SK-N-SH treated with all-trans-retinoic acid at 6 μM for 48 hours (cell line): ENCODE results near the gene JMJD1C.

ENCODE experiments used
- ARNTL ChIP-seq: fragments of 450-650 bp; formaldehyde crosslinking; IDR thresholded peaks from 2 replicates; pipeline ENCODE4 v1.5.0; 2020; ENCODE audit warnings: low read depth, mild to moderate bottlenecking, moderate library complexity, borderline replicate concordance
- BACH2 ChIP-seq: fragments of 250-450 bp; sonication (Bioruptor Pico); IDR thresholded peaks from 2 replicates; pipeline ENCODE4 v1.9.0; 2021; ENCODE audit warnings: mild to moderate bottlenecking, borderline replicate concordance
- CSDC2 ChIP-seq: fragments of 250-450 bp; sonication (Bioruptor Pico); IDR thresholded peaks from 2 replicates; pipeline ENCODE4 v1.5.0; 2020; ENCODE audit warnings: mild to moderate bottlenecking, moderate library complexity
- CSRNP3 ChIP-seq: fragments of 250-450 bp; sonication (Bioruptor Pico); IDR thresholded peaks from 2 replicates; pipeline ENCODE4 v1.5.1; 2021; ENCODE audit warnings: mild to moderate bottlenecking, moderate library complexity
- ESRRG ChIP-seq: fragments of 250-450 bp; sonication (Bioruptor Pico); IDR thresholded peaks from 2 replicates; pipeline ENCODE4 v1.6.1; 2021; ENCODE audit warnings: mild to moderate bottlenecking
- PPARA ChIP-seq: fragments of 250-450 bp; sonication (Bioruptor Pico); IDR thresholded peaks from 2 replicates; pipeline ENCODE4 v1.5.0; 2020; ENCODE audit warnings: mild to moderate bottlenecking, borderline replicate concordance
- RARB ChIP-seq: fragments of 250-450 bp; sonication (Bioruptor Pico); IDR thresholded peaks from 2 replicates; pipeline ENCODE4 v1.8.0; 2021; ENCODE audit warnings: mild to moderate bottlenecking, moderate library complexity
- SNAI2 ChIP-seq: fragments of 250-450 bp; sonication (Bioruptor Pico); IDR thresholded peaks from 2 replicates; pipeline ENCODE4 v1.5.0; 2020; ENCODE audit warnings: mild to moderate bottlenecking, moderate library complexity
- TOX ChIP-seq: fragments of 250-450 bp; sonication (Bioruptor Pico); IDR thresholded peaks from 2 replicates; pipeline ENCODE4 v1.8.0; 2021; ENCODE audit warnings: mild to moderate bottlenecking, moderate library complexity, borderline replicate concordance
- TSHZ2 ChIP-seq: fragments of 250-450 bp; sonication (Bioruptor Pico); IDR thresholded peaks from 2 replicates; pipeline ENCODE4 v1.5.0; 2020; ENCODE audit warnings: mild to moderate bottlenecking, moderate library complexity
- ZFP3 ChIP-seq: fragments of 250-450 bp; sonication (Bioruptor Pico); IDR thresholded peaks from 2 replicates; pipeline ENCODE4 v1.5.0; 2020; ENCODE audit warnings: mild to moderate bottlenecking, moderate library complexity
- ZFP30 ChIP-seq: fragments of 450-650 bp; formaldehyde crosslinking; IDR thresholded peaks from 2 replicates; pipeline ENCODE4 v1.5.0; 2022; ENCODE audit warnings: mild to moderate bottlenecking, moderate library complexity
- ZNF8 ChIP-seq: fragments of 450-650 bp; formaldehyde crosslinking; IDR thresholded peaks from 2 replicates; pipeline ENCODE4 v1.5.0; 2020; ENCODE audit warnings: mild to moderate bottlenecking, moderate library complexity
- TF ChIP-seq, protein P1 (sequence below): fragments of 250-450 bp; sonication (Bioruptor Pico); IDR thresholded peaks from 2 replicates; pipeline ENCODE4 v1.8.0; 2020; ENCODE audit warnings: mild to moderate bottlenecking, moderate library complexity, borderline replicate concordance

DNA sequence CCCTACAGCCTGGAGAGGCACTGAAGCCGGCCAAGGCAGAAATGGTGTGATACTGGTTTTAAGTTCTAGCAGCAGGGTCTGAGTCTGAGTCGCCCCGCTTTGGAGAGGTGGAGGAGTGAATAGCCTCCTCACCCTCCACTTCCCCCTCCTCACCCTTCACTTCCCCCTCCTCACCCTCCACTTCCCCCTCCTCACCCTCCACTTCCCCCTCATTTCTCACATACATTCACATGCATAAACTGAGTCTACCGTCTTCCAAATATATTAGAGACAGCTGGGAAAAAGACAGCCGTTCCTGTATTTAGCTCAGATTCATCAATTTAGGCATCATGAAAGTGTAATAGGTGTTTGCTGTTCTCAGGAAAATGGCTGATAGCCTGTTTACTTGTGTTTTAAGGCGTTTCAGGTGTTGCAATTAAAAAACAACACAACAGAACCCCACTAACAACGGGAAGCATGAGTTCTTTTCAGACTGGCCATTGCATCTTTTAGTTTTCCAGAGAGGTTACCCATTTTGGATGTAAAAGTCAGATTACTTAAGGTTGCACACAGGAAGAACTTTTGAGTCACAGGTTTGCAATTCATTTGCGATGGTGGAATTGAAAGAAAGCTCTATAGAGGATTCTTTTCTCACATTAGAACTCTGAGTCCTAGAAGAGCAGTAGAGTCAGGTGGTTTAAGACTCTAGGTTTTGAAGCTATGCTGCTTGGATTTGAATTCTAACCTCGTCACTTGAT is 331.8 kb downstream of the JMJD1C start:
- no peak for TF ChIP-seq SNAI2
- no peak for TF ChIP-seq CSRNP3 (CRISPR knock-in tag)
- TF ChIP-seq RARB (CRISPR knock-in tag), result no peak
- TF ChIP-seq CSDC2 (CRISPR knock-in tag), result no peak
- no peak for TF ChIP-seq TSHZ2 (CRISPR knock-in tag)
- no peak for TF ChIP-seq BACH2 (CRISPR knock-in tag)
- TF ChIP-seq, protein P1, sequence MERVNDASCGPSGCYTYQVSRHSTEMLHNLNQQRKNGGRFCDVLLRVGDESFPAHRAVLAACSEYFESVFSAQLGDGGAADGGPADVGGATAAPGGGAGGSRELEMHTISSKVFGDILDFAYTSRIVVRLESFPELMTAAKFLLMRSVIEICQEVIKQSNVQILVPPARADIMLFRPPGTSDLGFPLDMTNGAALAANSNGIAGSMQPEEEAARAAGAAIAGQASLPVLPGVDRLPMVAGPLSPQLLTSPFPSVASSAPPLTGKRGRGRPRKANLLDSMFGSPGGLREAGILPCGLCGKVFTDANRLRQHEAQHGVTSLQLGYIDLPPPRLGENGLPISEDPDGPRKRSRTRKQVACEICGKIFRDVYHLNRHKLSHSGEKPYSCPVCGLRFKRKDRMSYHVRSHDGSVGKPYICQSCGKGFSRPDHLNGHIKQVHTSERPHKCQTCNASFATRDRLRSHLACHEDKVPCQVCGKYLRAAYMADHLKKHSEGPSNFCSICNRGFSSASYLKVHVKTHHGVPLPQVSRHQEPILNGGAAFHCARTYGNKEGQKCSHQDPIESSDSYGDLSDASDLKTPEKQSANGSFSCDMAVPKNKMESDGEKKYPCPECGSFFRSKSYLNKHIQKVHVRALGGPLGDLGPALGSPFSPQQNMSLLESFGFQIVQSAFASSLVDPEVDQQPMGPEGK (CRISPR knock-in tag), result no peak
- no peak for TF ChIP-seq ZNF8 (CRISPR knock-in tag)
- TF ChIP-seq TOX, result no peak
- TF ChIP-seq ZFP30 (CRISPR knock-in tag), result no peak
- no peak for TF ChIP-seq ESRRG (CRISPR knock-in tag)
- TF ChIP-seq ARNTL (CRISPR knock-in tag), result no peak
- TF ChIP-seq PPARA (CRISPR knock-in tag), result no peak
- TF ChIP-seq ZFP3 (CRISPR knock-in tag), result no peak
